ENCODE measurements around the gene NRTN. TPM values are rescaled to one million over a fixed set of nuclear protein-coding genes. Genes with fewer than 3 reads are reported as not detected.

NRTN gene
- total RNA-seq, 2 donors from 2014 or later: 5.8 to 6.4 TPM

- DNase-seq: peak; percentile 99
- H3K9me3 ChIP-seq (ENCODE audit: control insufficient read depth, low read length): no peaks in the 10 kb centered on the region
- Mint-ChIP-seq H3K27me3 (ENCODE audit: insufficient read depth) (peaks cover 37% of the 10 kb centered on the region), H3K36me3 (ENCODE audit: low read depth) (no peaks in the 10 kb centered on the region), H3K27ac (peak overlapping the region; percentile 68), H3K9me3 (no peaks in the 10 kb centered on the region), H3K4me1 (peaks cover 8% of the 10 kb centered on the region), H3K4me3 (peak overlapping the region; percentile 54)
- H3K36me3 ChIP-seq (ENCODE audit: control insufficient read depth, insufficient read depth, low read length): no peaks in the 10 kb centered on the region
- peak overlapping the region; percentile 71 for H3K4me3 ChIP-seq (ENCODE audit: low read length)
- peak; percentile 99 for TF ChIP-seq CTCF (conservative IDR thresholded peaks at IDR 0.05)
- no peaks in the 10 kb centered on the region for H3K4me1 ChIP-seq (ENCODE audit: control insufficient read depth, insufficient read depth, low read length)
- no peak overlapping the region for H3K9ac ChIP-seq (ENCODE audit: extremely low read depth, low read length, poor library complexity, severe bottlenecking)
- no peak overlapping the region for H3K27ac ChIP-seq (ENCODE audit: low read depth, low read length)
- WGBS, 2 experiments (ENCODE audit: insufficient coverage in 1 of 2, insufficient read length in 1 of 2): 5 to 19% methylated on average over 13 to 54 of the region's 54 CpGs
- peaks cover 19% of the 10 kb centered on the region for H3K27me3 ChIP-seq (ENCODE audit: control insufficient read depth, insufficient read depth, low read length, poor library complexity, severe bottlenecking)
These were observed 933 bp upstream of the NRTN start for GRCh38 chr19:5803752-5804515.

DNA sequence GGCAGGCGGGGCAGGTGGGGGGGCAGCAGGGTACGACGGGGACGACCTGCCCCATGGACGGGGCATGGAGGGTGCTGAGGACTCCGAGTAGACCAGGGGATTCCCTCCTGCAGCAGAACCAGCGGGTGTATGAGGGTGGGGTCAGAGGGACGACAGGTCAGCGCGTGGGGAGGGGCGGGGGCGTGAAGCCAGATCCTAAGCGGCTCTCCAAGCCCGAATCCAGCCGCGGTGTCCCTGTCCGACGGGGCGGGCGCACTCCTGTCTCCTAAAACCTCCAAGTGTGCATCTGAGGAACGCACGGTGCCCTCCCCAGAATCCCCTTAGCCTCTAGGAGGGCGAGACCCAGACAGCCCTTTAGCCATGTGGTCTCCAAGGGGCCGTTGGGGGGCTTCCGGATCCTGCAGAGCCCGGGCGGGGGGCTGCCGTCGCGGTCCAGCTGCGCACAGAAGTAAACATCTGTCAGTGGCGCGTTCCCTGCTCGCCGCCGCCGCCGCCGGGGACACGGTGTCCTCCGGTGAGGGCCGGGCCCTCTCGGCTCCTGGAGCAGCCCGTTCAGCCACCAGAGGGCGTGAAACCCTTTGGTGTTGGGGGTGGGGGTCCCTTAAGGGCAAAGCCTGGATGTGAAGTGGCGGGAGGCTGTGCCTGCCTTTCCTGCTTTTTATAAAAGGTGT is 730 bp downstream of the NRTN start:
- Histone ChIP-seq H3K36me3 (ENCODE audit: control insufficient read depth, insufficient read depth, low read length) (no peaks in the 10 kb centered on the region), H3K9me3 (ENCODE audit: control insufficient read depth, low read length) (no peaks in the 10 kb centered on the region), H3K4me1 (ENCODE audit: control insufficient read depth, insufficient read depth, low read length) (no peaks in the 10 kb centered on the region), H3K4me3 (ENCODE audit: low read length) (peak overlapping the region; percentile 69), H3K27ac (ENCODE audit: low read depth, low read length) (no peak overlapping the region), H3K9ac (ENCODE audit: extremely low read depth, low read length, poor library complexity, severe bottlenecking) (no peak overlapping the region), H3K27me3 (ENCODE audit: control insufficient read depth, insufficient read depth, low read length, poor library complexity, severe bottlenecking) (peaks cover 19% of the 10 kb centered on the region)
- peak; percentile 97 for DNase-seq
- peak; percentile 92 for TF ChIP-seq CTCF (conservative IDR thresholded peaks at IDR 0.05)
- Mint-ChIP-seq H3K4me1 (peaks cover 8% of the 10 kb centered on the region), H3K36me3 (ENCODE audit: low read depth) (no peaks in the 10 kb centered on the region), H3K9me3 (no peaks in the 10 kb centered on the region), H3K27me3 (ENCODE audit: insufficient read depth) (peaks cover 31% of the 10 kb centered on the region), H3K27ac (no peak overlapping the region), H3K4me3 (peak overlapping the region; percentile 62)
- WGBS, 2 experiments (ENCODE audit: insufficient coverage in 1 of 2, insufficient read length in 1 of 2): 2 to 5% methylated on average over 8 to 46 of the region's 46 CpGs

DNA sequence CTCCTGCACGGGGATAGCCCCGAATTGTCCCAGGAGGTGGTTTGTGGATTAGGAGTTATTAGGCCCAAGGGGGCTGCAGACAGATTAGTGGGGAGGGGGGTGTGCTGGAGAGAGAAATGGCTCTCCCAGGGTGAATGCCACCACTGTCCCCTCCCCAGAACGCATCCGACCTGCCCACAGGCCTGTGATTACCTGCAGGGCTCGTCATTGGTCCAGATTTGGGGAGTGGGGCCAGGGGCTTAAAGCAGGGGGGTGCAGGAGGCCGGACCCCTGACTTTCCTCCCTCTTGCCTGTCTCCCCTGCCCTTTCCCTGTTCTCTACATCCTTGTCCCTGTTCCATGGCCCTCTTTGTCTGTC is 1.2 kb downstream of the NRTN start:
- WGBS, 2 experiments (ENCODE audit: insufficient coverage in 1 of 2, insufficient read length in 1 of 2): 30% methylated on average over 6 of the region's 6 CpGs; no CpG with 5 or more reads in 1 of the 2 experiments
- Mint-ChIP-seq H3K27ac (no peak overlapping the region), H3K36me3 (ENCODE audit: low read depth) (no peaks in the 10 kb centered on the region), H3K4me3 (peak overlapping the region; percentile 62), H3K9me3 (no peaks in the 10 kb centered on the region), H3K4me1 (peaks cover 8% of the 10 kb centered on the region), H3K27me3 (ENCODE audit: insufficient read depth) (peaks cover 29% of the 10 kb centered on the region)
- no peak overlapping the region for H3K4me3 ChIP-seq (ENCODE audit: low read length)
- H3K9me3 ChIP-seq (ENCODE audit: control insufficient read depth, low read length): no peaks in the 10 kb centered on the region
- no peak for TF ChIP-seq CTCF (conservative IDR thresholded peaks at IDR 0.05)
- H3K27me3 ChIP-seq (ENCODE audit: control insufficient read depth, insufficient read depth, low read length, poor library complexity, severe bottlenecking): peaks cover 19% of the 10 kb centered on the region
- no peak for DNase-seq
- no peak overlapping the region for H3K27ac ChIP-seq (ENCODE audit: low read depth, low read length)
- no peak overlapping the region for H3K9ac ChIP-seq (ENCODE audit: extremely low read depth, low read length, poor library complexity, severe bottlenecking)
- no peaks in the 10 kb centered on the region for H3K36me3 ChIP-seq (ENCODE audit: control insufficient read depth, insufficient read depth, low read length)
- H3K4me1 ChIP-seq (ENCODE audit: control insufficient read depth, insufficient read depth, low read length): no peaks in the 10 kb centered on the region

All from endodermal cell (in vitro differentiated cells).